ENCODE data around the gene TMIGD2. TPM values are rescaled to one million over a fixed set of nuclear protein-coding genes. Genes with fewer than 3 reads are reported as not detected.

The TMIGD2 gene
- total RNA-seq, 1 experiment from 2014 or later = 0.94 TPM

- TF ChIP-seq TEAD1 (CRISPR knock-in tag; IDR thresholded peaks at IDR 0.05) = no peak
Observed at GRCh38 chr19:4346020-4346383, 43.8 kb upstream of the TMIGD2 start (continued).

GRCh38 chr19:4345342-4346019 lies 43.3 kb upstream of the TMIGD2 start:
- CTCF ChIA-PET = interaction anchor here (5.7 kb wide), 1 partner anchor 79 kb away, joined by 111 read pairs; no protein-coding TSS in a partner anchor
- Mint-ChIP-seq H3K4me3 (peak overlapping the region; percentile 49), H3K27ac (no peak overlapping the region), H3K36me3 (peaks cover 22% of the 10 kb centered on the region), H3K9me3 (no peaks in the 10 kb centered on the region), H3K4me1 (peaks cover 5% of the 10 kb centered on the region; the same call in 1 of the 2 replicates), H3K27me3 (ENCODE audit: low read depth) (peaks cover 8% of the 10 kb centered on the region)
- POLR2A ChIA-PET = interaction anchor here (0.6 kb wide), 1 partner anchor 36 kb away, joined by 3 read pairs; no protein-coding TSS in a partner anchor
- DNase-seq (ENCODE audit: low spot score) (no peak), ATAC-seq (no peak)
- TF ChIP-seq ZNF121 (CRISPR knock-in tag; IDR thresholded peaks at IDR 0.05) (no peak), ZBTB43 (CRISPR knock-in tag; IDR thresholded peaks at IDR 0.05) (no peak), FOXK1 (CRISPR knock-in tag; IDR thresholded peaks at IDR 0.05) (no peak)

GRCh38 chr19:4343370-4344307 lies 41.5 kb upstream of the TMIGD2 start, which contains the start of gene MPND:
TSS of gene MPND (plus strand) at chr19:4343562. CDS start at chr19:4343594, 32 bp downstream.
- ChIA-PET CTCF (interaction anchor here (0.5 to 5.7 kb wide), 21 partner anchors 9 to 414 kb away, joined by 3 to 111 read pairs (median 6); partner anchors contain the start of genes FSD1, PLIN5, SH3GL1 and SHD), POLR2A (interaction anchor here (0.5 to 2.2 kb wide), 19 partner anchors 9 to 97 kb away, joined by 3 to 17 read pairs (median 6); partner anchors contain the start of genes CHAF1A, FSD1, SH3GL1 and YJU2)
- peak; percentile 50 for ATAC-seq
- peaks cover 18% of the 10 kb centered on the region for H3K36me3 Mint-ChIP-seq
- H3K27ac Mint-ChIP-seq = peak within 1 kb of the TSS; percentile 98
- H3K9me3 Mint-ChIP-seq = no peaks in the 10 kb centered on the region
- peak; percentile 89 for DNase-seq (ENCODE audit: low spot score)
- H3K27me3 Mint-ChIP-seq (ENCODE audit: low read depth) = peaks cover 12% of the 10 kb centered on the region
- peaks cover 9% of the 10 kb centered on the region for H3K4me1 Mint-ChIP-seq
- peak within 1 kb of the TSS; percentile 85 for H3K4me3 Mint-ChIP-seq
- TF ChIP-seq FOXP1 (CRISPR knock-in tag; IDR thresholded peaks at IDR 0.05; ENCODE audit: borderline replicate concordance) (peak; percentile 39; the same call in 1 of the 2 replicates), E2F4 (CRISPR knock-in tag; IDR thresholded peaks at IDR 0.05; ENCODE audit: borderline replicate concordance, low read depth) (no peak), CBFB (CRISPR knock-in tag; IDR thresholded peaks at IDR 0.05; ENCODE audit: low read depth) (no peak), USF2 (CRISPR knock-in tag; IDR thresholded peaks at IDR 0.05) (peak; percentile 69), MAX (CRISPR knock-in tag; IDR thresholded peaks at IDR 0.05) (no peak; the same call in 1 of the 2 replicates), ZNF281 (CRISPR knock-in tag; IDR thresholded peaks at IDR 0.05) (no peak), STAT6 (CRISPR knock-in tag; conservative IDR thresholded peaks at IDR 0.05; ENCODE audit: low read depth) (no peak), ZNF671 (CRISPR knock-in tag; IDR thresholded peaks at IDR 0.05) (no peak; the same call in 1 of the 2 replicates), ZNF121 (CRISPR knock-in tag; IDR thresholded peaks at IDR 0.05) (no peak), GTF2I (CRISPR knock-in tag; conservative IDR thresholded peaks at IDR 0.05) (no peak), HMGA2 (CRISPR knock-in tag; IDR thresholded peaks at IDR 0.05) (no peak), RORB (CRISPR knock-in tag; IDR thresholded peaks at IDR 0.05) (no peak), TCF7 (CRISPR knock-in tag; IDR thresholded peaks at IDR 0.05; ENCODE audit: low read depth) (no peak), NFYB (CRISPR knock-in tag; conservative IDR thresholded peaks at IDR 0.05; ENCODE audit: low read depth) (no peak), ZNF232 (CRISPR knock-in tag; IDR thresholded peaks at IDR 0.05) (no peak), CREB1 (CRISPR knock-in tag; IDR thresholded peaks at IDR 0.05) (no peak), ZNF396 (CRISPR knock-in tag; IDR thresholded peaks at IDR 0.05; ENCODE audit: borderline replicate concordance) (no peak), FOXK1 (CRISPR knock-in tag; IDR thresholded peaks at IDR 0.05) (no peak; the same call in 1 of the 2 replicates), EMX1 (CRISPR knock-in tag; IDR thresholded peaks at IDR 0.05) (no peak), SMAD3 (CRISPR knock-in tag; IDR thresholded peaks at IDR 0.05; ENCODE audit: borderline replicate concordance) (no peak)
